Measurements from ENCODE around the gene VAV3.

Gene VAV3

GRCh38 chr1:107590087-107590486 is 374.9 kb downstream of the VAV3 start:
- DNase-seq (ENCODE audit: low read depth in 2 of 2): no peak

DNA sequence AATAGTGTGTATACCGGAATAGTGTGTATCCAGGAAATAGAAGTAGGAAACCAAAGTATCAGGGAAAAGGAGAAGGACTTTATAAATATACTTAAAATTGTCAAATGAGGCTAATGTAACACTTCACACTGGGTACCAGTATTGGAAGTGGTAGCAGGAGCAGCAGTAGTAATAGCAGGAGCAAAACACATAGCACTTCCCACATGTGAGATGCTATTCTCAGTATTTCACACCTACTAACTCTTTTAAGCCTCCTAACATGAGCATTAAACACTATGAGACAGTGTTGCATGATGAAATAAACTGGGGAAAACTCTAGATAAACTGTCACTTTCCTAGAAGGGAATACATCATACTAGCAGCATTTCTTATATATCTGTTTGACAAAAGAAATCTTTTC is 376.7 kb downstream of the VAV3 start:
- DNase-seq (ENCODE audit: low read depth in 2 of 2): no peak

- no peak for DNase-seq (ENCODE audit: low read depth in 2 of 2)
Measured at GRCh38 chr1:107575226-107575625, 389.8 kb downstream of the VAV3 start.

DNA sequence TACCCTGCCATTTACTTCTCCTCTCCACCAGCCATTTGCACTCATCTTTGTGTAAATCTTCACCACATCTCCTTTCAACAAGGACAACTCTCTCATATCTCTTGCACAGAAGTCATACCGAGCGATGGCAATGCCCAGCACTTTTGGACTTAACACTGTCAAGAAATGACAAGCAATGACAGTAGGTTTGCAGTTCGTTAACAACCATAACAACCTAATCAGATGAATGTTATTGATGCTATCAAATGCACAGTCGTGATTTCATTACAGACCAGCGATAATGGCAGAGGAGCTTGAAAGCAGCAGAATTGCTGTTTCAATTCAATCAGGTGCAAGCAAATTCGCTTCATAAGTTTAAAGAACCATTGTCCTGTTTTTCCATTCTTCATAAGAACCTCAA is 390.9 kb downstream of the VAV3 start:
- DNase-seq (ENCODE audit: low read depth in 2 of 2): no peak

GRCh38 chr1:107572674-107573211 is 392.2 kb downstream of the VAV3 start:
- no peak for DNase-seq (ENCODE audit: low read depth in 2 of 2)

- DNase-seq (ENCODE audit: low read depth in 2 of 2): no peak
Measured at GRCh38 chr1:107570768-107571167, 394.2 kb downstream of the VAV3 start.

GRCh38 chr1:107563441-107563840 is 401.5 kb downstream of the VAV3 start:
- DNase-seq (ENCODE audit: low read depth in 2 of 2): no peak

DNA sequence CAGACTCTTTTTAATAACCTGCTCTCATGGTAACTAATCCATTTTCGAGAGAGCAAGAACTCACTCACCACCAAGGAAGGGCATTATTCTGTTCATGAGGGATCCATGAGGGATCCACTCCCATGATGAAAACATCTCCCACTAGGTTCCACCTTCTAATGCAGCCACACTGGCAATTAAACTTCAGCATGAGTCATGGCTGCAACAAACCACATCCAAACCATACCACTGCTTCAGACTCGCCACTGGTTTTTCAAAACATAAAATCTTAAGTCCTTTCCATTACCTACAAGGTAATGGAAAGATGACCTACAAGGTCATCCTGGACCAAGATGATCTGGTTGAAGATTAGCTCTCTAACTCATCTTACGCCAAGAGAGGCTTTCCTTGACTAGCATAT is 405.1 kb downstream of the VAV3 start:
- DNase-seq (ENCODE audit: low read depth in 2 of 2): no peak

DNA sequence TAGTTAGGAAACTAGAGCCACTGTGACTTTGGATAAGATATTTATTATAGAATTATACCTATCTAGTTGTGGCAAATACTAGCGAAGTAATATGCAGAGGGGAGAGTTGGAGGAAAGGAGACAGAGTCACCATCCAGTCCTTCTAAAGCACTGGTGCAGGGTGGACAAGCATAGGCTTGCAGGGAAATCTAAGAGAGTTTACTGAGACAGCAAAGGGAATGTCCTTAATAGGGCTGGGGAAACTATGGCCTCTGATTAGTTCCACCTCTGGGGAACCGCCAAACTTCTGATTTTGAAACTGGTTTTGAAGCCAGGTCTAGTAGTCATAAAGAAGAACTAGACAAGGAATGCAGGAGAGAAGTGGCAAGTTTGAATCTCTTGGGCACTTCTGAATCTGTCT is 407.9 kb downstream of the VAV3 start:
- no peak for DNase-seq (ENCODE audit: low read depth in 2 of 2)

DNA sequence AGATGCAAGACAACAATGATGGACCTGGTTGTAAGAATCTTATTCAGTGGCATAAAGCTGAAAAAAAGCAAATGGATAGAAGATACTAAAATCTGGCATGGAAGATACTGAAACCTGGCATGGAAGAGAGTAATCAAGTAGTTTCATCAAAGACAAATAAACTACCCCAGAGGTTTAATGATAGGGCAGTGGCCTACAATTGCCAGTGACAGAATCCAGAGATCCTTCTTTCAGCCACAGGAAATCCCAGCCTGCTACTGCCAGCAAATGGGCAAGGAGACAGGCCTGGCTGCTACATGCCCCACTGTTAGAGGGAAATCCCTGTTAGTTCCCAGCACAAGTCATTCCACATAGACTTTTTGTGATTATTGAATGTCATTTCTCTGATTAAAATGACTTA is 409.4 kb downstream of the VAV3 start:
- DNase-seq (ENCODE audit: low read depth in 2 of 2): no peak

DNA sequence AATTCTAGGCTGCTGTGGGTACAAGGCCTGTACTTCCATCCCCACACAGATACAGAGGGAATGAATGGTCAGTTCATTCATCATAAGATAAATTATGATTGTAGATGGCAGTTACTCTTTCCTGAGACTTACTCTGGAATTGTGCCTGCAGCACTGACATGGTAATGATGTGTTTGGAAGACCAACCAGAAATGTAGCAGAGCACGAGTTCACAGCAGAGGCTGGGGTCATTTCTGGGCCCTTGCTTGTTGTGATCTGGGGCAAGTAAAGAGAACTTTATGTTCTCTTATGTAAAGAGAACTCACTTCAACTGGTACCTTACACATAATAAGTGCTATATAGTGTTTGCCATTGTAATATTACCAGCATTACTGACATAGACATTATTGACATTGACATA is 412.2 kb downstream of the VAV3 start:
- DNase-seq (ENCODE audit: low read depth in 2 of 2): no peak

GRCh38 chr1:107551456-107551855 is 413.5 kb downstream of the VAV3 start:
- DNase-seq (ENCODE audit: low read depth in 2 of 2): no peak

- no peak for DNase-seq (ENCODE audit: low read depth in 2 of 2)
Measured at GRCh38 chr1:107550358-107550757, 414.6 kb downstream of the VAV3 start.

DNA sequence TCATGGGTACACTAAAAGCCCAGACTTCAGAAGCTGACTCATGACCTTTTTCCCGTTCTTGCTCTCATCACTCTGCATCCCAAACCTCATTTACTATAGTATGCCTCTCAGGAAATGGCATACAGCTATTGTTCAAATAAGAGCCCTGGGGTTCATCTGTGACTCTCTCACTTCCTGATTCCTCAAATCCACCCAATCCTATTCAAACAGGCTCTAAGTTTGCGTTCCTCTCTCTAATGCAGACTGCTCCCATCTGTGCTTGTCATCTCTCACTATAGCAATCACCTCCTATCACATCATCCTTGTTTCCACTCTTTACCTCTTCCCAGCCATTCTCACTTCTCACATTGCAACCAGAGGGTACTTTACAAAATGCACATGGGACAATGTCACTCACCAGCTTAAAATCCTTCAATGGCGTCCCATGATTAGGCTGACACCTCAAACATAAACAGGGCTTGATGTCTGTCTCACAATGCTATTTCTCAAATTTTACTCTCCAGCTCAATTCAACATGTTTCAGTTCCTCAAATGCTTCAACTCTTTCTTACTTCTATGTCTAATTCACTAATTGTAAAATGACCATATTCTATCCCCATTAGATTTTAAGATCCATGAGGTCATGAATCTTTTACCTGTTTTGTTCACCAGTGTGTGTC is 415.7 kb downstream of the VAV3 start:
- no peak for DNase-seq (ENCODE audit: low read depth in 2 of 2)

DNA sequence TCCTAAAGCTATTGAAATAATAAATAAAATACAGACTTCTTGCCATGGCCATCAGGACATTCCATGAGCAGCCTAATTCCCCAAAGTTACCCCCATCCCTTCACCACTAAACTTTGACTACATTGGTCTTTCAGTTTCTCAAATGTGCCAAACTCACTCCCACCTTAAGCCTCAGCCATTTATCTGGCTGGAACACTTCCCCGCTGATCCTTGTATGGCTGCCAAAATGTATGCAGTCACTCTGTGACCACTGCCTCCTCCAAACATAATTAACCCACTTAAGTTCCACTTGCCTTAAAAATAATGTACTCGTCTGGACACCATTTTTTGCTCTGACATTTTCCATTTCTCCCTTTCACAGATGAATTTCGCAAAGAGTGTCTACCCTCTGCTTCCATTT is 416.7 kb downstream of the VAV3 start:
- DNase-seq (ENCODE audit: low read depth in 2 of 2): no peak

- no peak for DNase-seq (ENCODE audit: low read depth in 2 of 2)
Measured at GRCh38 chr1:107547363-107548155, 417.4 kb downstream of the VAV3 start.

GRCh38 chr1:107546576-107546975 is 418.4 kb downstream of the VAV3 start:
- no peak for DNase-seq (ENCODE audit: low read depth in 2 of 2)

DNA sequence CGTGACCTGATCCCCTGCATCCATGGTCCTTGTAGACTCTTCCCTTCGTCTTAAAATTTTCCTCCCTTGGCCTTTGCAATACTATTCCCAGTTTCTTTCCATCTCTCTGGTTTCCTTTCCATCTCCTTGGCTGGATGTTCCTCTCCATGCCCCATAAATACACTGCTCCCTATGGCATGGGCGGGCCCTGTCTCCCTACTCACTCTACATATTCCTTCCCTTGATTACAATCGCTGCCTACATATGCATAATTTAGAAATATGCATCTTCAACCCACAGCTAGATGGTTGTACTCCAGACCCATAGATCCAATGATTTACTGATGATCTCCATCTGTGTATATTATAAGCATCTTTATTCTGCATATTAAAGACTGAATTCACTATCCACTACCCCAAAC is 419.1 kb downstream of the VAV3 start:
- no peak for DNase-seq (ENCODE audit: low read depth in 2 of 2)

GRCh38 chr1:107545056-107545577 is 419.9 kb downstream of the VAV3 start:
- DNase-seq (ENCODE audit: low read depth in 2 of 2): no peak

DNA sequence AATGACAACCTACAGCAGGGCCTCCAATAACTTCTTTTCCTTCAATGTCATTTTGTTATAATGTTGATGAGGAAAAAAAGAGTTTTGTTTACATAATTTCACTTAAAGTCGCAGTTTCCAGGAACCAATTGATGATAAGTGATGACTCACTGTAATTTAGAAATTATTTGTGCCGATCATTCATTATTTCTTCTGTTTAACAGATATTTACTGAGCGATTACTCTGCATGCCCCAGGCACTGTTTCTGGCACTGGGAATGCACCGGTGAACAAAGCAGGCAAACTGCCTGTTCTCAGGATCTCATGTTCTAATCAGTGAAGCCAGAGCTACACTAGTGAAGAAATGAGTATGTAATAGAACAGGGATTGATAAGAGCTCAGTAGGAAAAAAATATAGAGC is 420.7 kb downstream of the VAV3 start:
- no peak for DNase-seq (ENCODE audit: low read depth in 2 of 2)

GRCh38 chr1:107541412-107541811 is 423.6 kb downstream of the VAV3 start:
- DNase-seq (ENCODE audit: low read depth in 2 of 2): no peak

GRCh38 chr1:107538502-107538901 is 426.5 kb downstream of the VAV3 start:
- DNase-seq (ENCODE audit: low read depth in 2 of 2): no peak

DNA sequence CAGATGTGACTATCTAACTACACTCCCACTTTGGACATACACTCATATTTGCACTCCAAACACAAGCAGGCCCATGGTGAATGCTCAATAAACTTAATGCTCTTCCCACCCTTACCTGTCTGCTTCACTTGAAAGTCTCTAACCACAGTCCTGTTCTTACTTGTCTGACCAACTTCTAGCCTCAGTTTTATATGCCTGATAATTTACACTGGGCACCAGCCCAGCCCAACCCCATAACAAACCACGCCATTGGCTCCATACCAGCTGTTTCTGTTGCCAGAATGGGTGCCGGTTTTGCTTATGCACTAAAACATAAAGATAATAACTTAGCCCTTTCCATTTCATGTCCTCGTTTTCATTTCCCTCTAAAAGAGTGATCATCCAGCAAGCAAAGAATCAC is 428.7 kb downstream of the VAV3 start:
- no peak for DNase-seq (ENCODE audit: low read depth in 2 of 2)

All from activated CD8-positive, alpha-beta memory T cell treated with anti-CD3 and anti-CD28 coated beads for 4 hours (primary cell).